ENCODE results near the gene BMI1. TPM values are rescaled to one million over a fixed set of nuclear protein-coding genes. Genes with fewer than 3 reads are reported as not detected.

The BMI1 gene
- total RNA-seq, 1 experiment from 2014 or later = 81.1 TPM

- H3K4me3 ChIP-seq (replicated peaks in 1 of 2; ENCODE audit: low read depth in 1 of 2, low read length in 2 of 2) = no peak overlapping the region
- no peaks in the 10 kb centered on the region for H3K27me3 ChIP-seq (ENCODE audit: insufficient read depth, low read length)
- ChIA-PET RAD21 (ENCODE audit: low non-redundant PET in 1 of 2, low total read pairs in 2 of 2, uncharacterized antibody in 2 of 2, unreplicated experiment in 2 of 2) (no interaction called here), CTCF (no interaction called here), POLR2A (no interaction called here)
- BruUV-seq (replicated peaks) = no TSS peak
- no peaks in the 10 kb centered on the region for H3K4me1 ChIP-seq (ENCODE audit: control insufficient read depth in 1 of 2, insufficient read depth in 2 of 2, low read length in 2 of 2)
- no peak overlapping the region for H2AFZ ChIP-seq (ENCODE audit: low read depth, low read length, poor library complexity, severe bottlenecking)
- intact Hi-C loops (cut with micrococcal nuclease) = no loop called here
- TF ChIP-seq TCF7L2 (IDR thresholded peaks at IDR 0.05; ENCODE audit: borderline replicate concordance, extremely low read depth, insufficient read depth, insufficient read length) = no peak
- no peak overlapping the region for H3K27ac ChIP-seq (ENCODE audit: low read depth, low read length)
- DNase-seq (ENCODE audit: low read depth, low spot score) (no peak), ATAC-seq (no peak)
- H4K20me1 ChIP-seq (ENCODE audit: insufficient read depth) = no peaks in the 10 kb centered on the region
- H3K9me3 ChIP-seq (ENCODE audit: control insufficient read depth in 1 of 2, insufficient read depth in 1 of 2, low read depth in 1 of 2, low read length in 2 of 2) = no peaks in the 10 kb centered on the region
- no peaks in the 10 kb centered on the region for H3K79me2 ChIP-seq (ENCODE audit: insufficient read depth, low read length)
- no peak overlapping the region for H3K4me2 ChIP-seq (ENCODE audit: low read length)
- H3K36me3 ChIP-seq (ENCODE audit: control insufficient read depth in 1 of 2, insufficient read depth in 2 of 2, low read length in 2 of 2) = no peaks in the 10 kb centered on the region
- H3K9ac ChIP-seq (ENCODE audit: low read length) = no peak overlapping the region
- no peaks in the 10 kb centered on the region; the same call in 1 of the 2 replicates for H3K9me2 ChIP-seq (ENCODE audit: insufficient read depth)
Observed at GRCh38 chr10:22374489-22375126, 53.7 kb downstream of the BMI1 start.

GRCh38 chr10:22379059-22379458 lies 58.2 kb downstream of the BMI1 start:
- H3K4me3 ChIP-seq (replicated peaks in 1 of 2; ENCODE audit: low read depth in 1 of 2, low read length in 2 of 2) = no peak overlapping the region
- H3K9me2 ChIP-seq (ENCODE audit: insufficient read depth) = no peaks in the 10 kb centered on the region
- no peaks in the 10 kb centered on the region for H4K20me1 ChIP-seq (ENCODE audit: insufficient read depth)
- no peak overlapping the region for H3K9ac ChIP-seq (ENCODE audit: low read length)
- no peaks in the 10 kb centered on the region for H3K9me3 ChIP-seq (ENCODE audit: control insufficient read depth in 1 of 2, insufficient read depth in 1 of 2, low read depth in 1 of 2, low read length in 2 of 2)
- no peaks in the 10 kb centered on the region for H3K4me1 ChIP-seq (ENCODE audit: control insufficient read depth in 1 of 2, insufficient read depth in 2 of 2, low read length in 2 of 2)
- no peak for TF ChIP-seq FOSL1 (IDR thresholded peaks at IDR 0.05; ENCODE audit: low read depth)
- no peak for TF ChIP-seq EGR1 (IDR thresholded peaks at IDR 0.05; ENCODE audit: low read depth)
- no peak for TF ChIP-seq ZNF274 (IDR thresholded peaks at IDR 0.05; ENCODE audit: low read depth, low read length)
- no peak for TF ChIP-seq ELF1 (IDR thresholded peaks at IDR 0.05; ENCODE audit: borderline replicate concordance, low read depth)
- TF ChIP-seq CBX3 (IDR thresholded peaks at IDR 0.05; ENCODE audit: low read depth) = no peak
- TF ChIP-seq CEBPB (IDR thresholded peaks at IDR 0.05; ENCODE audit: low read depth) = no peak
- no peak for TF ChIP-seq ATF3 (IDR thresholded peaks at IDR 0.05)
- no peaks in the 10 kb centered on the region for H3K27me3 ChIP-seq (ENCODE audit: insufficient read depth, low read length)
- ATAC-seq (no peak), DNase-seq (ENCODE audit: low read depth, low spot score) (no peak)
- BruUV-seq (replicated peaks) = no TSS peak
- H2AFZ ChIP-seq (ENCODE audit: low read depth, low read length, poor library complexity, severe bottlenecking) = no peak overlapping the region
- ChIA-PET CTCF (no interaction called here), RAD21 (ENCODE audit: low non-redundant PET in 1 of 2, low total read pairs in 2 of 2, uncharacterized antibody in 2 of 2, unreplicated experiment in 2 of 2) (no interaction called here), POLR2A (interaction anchor here (0.7 kb wide), 1 partner anchor 39 kb away, joined by 3 read pairs; no protein-coding TSS in a partner anchor)
- no peaks in the 10 kb centered on the region for H3K36me3 ChIP-seq (ENCODE audit: control insufficient read depth in 1 of 2, insufficient read depth in 2 of 2, low read length in 2 of 2)
- no peaks in the 10 kb centered on the region for H3K79me2 ChIP-seq (ENCODE audit: insufficient read depth, low read length)
- H3K4me2 ChIP-seq (ENCODE audit: low read length) = no peak overlapping the region
- H3K27ac ChIP-seq (ENCODE audit: low read depth, low read length) = no peak overlapping the region
- intact Hi-C loops (cut with micrococcal nuclease) = no loop called here

Other genes with a start within 250 kb of the BMI1 start
- not detected for gene EBLN1, start 103.1 kb upstream of the BMI1 start, total RNA-seq (2021; ENCODE audit: unreplicated experiment)
- 43.0 TPM for gene COMMD3, start 4.7 kb upstream of the BMI1 start, total RNA-seq (2021; ENCODE audit: unreplicated experiment)
- gene SPAG6, start 24.4 kb downstream of the BMI1 start, total RNA-seq (2021; ENCODE audit: unreplicated experiment) = not detected